ENCODE measurements around the gene NPAS3. TPM values are rescaled to one million over a fixed set of nuclear protein-coding genes. Genes with fewer than 3 reads are reported as not detected.
A peak's percentile ranks its signal among the peaks of the same experiment; 100 is the strongest.

The NPAS3 gene
- total RNA-seq, 4 donors from 2014 or later: 1.5 to 12.3 (median 3.4) TPM

GRCh38 chr14:32980902-32981501 lies 42.3 kb downstream of the NPAS3 start:
- 83 to 88% methylated on average over 3 of the region's 3 CpGs for WGBS, 2 donors
- no peaks in the 10 kb centered on the region for H3K9me3 ChIP-seq

GRCh38 chr14:32984241-32984930 lies 45.7 kb downstream of the NPAS3 start:
- peak overlapping the region in 1 of 4 donors; percentile 20 for H3K27ac ChIP-seq
- H3K9me3 ChIP-seq: no peaks in the 10 kb centered on the region
- 48 to 51% methylated on average over 2 of the region's 2 CpGs for WGBS, 2 donors
- no peak for DNase-seq (ENCODE audit: low spot score in 2 of 2)
- H3K4me1 ChIP-seq: peaks cover 0 to 30% (median 3%) of the 10 kb centered on the region in 4 donors
- H3K27me3 ChIP-seq: no peaks in the 10 kb centered on the region
- TF ChIP-seq EP300 (IDR thresholded peaks at IDR 0.05) (no peak), POLR2A (IDR thresholded peaks at IDR 0.05) (no peak), CTCF (IDR thresholded peaks at IDR 0.05) (no peak)
- no peaks in the 10 kb centered on the region for H3K36me3 ChIP-seq
- no peak overlapping the region for H3K4me3 ChIP-seq

More at GRCh38 chr14:32980902-32981501, 42.3 kb downstream of the NPAS3 start:
- no peak for DNase-seq (ENCODE audit: low spot score in 2 of 2)
- Histone ChIP-seq H3K4me3 (no peak overlapping the region), H3K4me1 (peaks cover 0 to 17% (median 3%) of the 10 kb centered on the region in 4 donors), H3K27ac (no peak overlapping the region), H3K27me3 (no peaks in the 10 kb centered on the region), H3K36me3 (no peaks in the 10 kb centered on the region)
- TF ChIP-seq CTCF (IDR thresholded peaks at IDR 0.05): no peak
- no peak for TF ChIP-seq POLR2A (IDR thresholded peaks at IDR 0.05)
- TF ChIP-seq EP300 (IDR thresholded peaks at IDR 0.05): no peak

GRCh38 chr14:32985866-32986265 lies 47.2 kb downstream of the NPAS3 start:
- H3K36me3 ChIP-seq: no peaks in the 10 kb centered on the region
- H3K4me1 ChIP-seq: peaks cover 0 to 30% (median 3%) of the 10 kb centered on the region in 4 donors
- H3K4me3 ChIP-seq: no peak overlapping the region
- no peak for DNase-seq (ENCODE audit: low spot score in 2 of 2)
- no peaks in the 10 kb centered on the region for H3K9me3 ChIP-seq
- H3K27me3 ChIP-seq: no peaks in the 10 kb centered on the region
- no peak for TF ChIP-seq POLR2A (IDR thresholded peaks at IDR 0.05)
- TF ChIP-seq CTCF (IDR thresholded peaks at IDR 0.05): no peak
- no peak for TF ChIP-seq EP300 (IDR thresholded peaks at IDR 0.05)
- 80% methylated on average over 8 of the region's 8 CpGs for WGBS, 2 donors
- H3K27ac ChIP-seq: peak overlapping the region in 1 of 4 donors; percentile 65

- no peak for DNase-seq (ENCODE audit: low spot score in 2 of 2)
- Histone ChIP-seq H3K4me1 (peaks cover 0 to 30% (median 3%) of the 10 kb centered on the region in 4 donors), H3K4me3 (no peak overlapping the region), H3K27ac (peak overlapping the region in 3 of 4 donors; percentile 27 to 65 (median 39)), H3K27me3 (no peaks in the 10 kb centered on the region), H3K9me3 (no peaks in the 10 kb centered on the region), H3K36me3 (no peaks in the 10 kb centered on the region)
- WGBS, 2 donors: 45 to 52% methylated on average over 7 of the region's 7 CpGs
- no peak for TF ChIP-seq POLR2A (IDR thresholded peaks at IDR 0.05)
- TF ChIP-seq EP300 (IDR thresholded peaks at IDR 0.05): peak in 1 of 2 donors; percentile 21
- TF ChIP-seq CTCF (IDR thresholded peaks at IDR 0.05): no peak
Observed at GRCh38 chr14:32986791-32987540, 48.3 kb downstream of the NPAS3 start.

All from tibial nerve (tissue), 4 donors.